NB4 (cell line): ENCODE results near the gene FLNB.
"Not testable (repeated sequence)": the region's sequence is repeated elsewhere in the genome, so short reads cannot be mapped to it uniquely, and the experiment has no call there.

Experiments
- DNase-seq: peaks from one replicate; pipeline ENCODE4 v3.0.0; 2010; ENCODE audit warnings: low read depth
- H3K4me3 ChIP-seq: one replicate; pipeline ENCODE4 v1.5.1; 2011; ENCODE audit warnings: mild to moderate bottlenecking, low read depth, low read length, moderate library complexity
- MAX ChIP-seq: IDR thresholded peaks from 2 replicates; pipeline ENCODE4 v1.6.1; 2011; ENCODE audit warnings: low read depth, low read length
- MYC ChIP-seq: IDR thresholded peaks from 2 replicates; pipeline ENCODE4 v1.6.1; 2011; ENCODE audit warnings: low read depth, low read length
- POLR2A ChIP-seq: IDR thresholded peaks from 2 replicates; pipeline ENCODE4 v1.6.1; 2011; ENCODE audit warnings: mild to moderate bottlenecking; ENCODE audit not compliant: insufficient read length; ENCODE audit errors: extremely low read depth
- TF ChIP-seq, protein P1 (sequence below): IDR thresholded peaks from one replicate; pipeline ENCODE4 v1.5.1; 2012; ENCODE audit warnings: low read depth, low read length

The FLNB gene

DNA sequence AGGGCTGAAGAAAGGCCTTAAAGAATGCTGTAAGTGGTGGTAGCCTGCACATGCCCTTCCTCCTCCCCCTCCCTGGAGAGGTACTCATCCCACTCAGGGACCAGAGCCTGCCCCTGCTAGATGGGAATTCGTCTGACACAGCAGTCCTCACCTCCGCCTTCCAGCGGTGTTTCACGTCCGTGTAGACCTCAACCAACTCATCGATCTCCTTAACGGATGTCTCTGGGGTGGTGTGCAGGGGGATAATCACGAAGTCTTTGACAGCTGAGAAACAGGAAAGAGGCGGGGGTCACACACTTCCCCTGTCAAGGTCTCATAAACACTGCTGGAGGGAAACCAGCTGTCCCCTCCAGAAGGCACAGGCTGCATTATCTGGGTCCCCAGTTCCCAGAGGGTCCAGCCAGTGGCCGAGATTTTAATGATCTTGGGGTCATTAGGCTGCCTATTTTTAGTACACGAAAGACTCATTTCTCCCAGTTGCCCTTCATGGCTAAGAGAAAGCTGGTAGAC, 192.7 kb downstream of the FLNB start:
- no peak overlapping the region for H3K4me3 ChIP-seq
- TF ChIP-seq MYC (no peak), MAX (no peak)
- TF ChIP-seq, protein P1, sequence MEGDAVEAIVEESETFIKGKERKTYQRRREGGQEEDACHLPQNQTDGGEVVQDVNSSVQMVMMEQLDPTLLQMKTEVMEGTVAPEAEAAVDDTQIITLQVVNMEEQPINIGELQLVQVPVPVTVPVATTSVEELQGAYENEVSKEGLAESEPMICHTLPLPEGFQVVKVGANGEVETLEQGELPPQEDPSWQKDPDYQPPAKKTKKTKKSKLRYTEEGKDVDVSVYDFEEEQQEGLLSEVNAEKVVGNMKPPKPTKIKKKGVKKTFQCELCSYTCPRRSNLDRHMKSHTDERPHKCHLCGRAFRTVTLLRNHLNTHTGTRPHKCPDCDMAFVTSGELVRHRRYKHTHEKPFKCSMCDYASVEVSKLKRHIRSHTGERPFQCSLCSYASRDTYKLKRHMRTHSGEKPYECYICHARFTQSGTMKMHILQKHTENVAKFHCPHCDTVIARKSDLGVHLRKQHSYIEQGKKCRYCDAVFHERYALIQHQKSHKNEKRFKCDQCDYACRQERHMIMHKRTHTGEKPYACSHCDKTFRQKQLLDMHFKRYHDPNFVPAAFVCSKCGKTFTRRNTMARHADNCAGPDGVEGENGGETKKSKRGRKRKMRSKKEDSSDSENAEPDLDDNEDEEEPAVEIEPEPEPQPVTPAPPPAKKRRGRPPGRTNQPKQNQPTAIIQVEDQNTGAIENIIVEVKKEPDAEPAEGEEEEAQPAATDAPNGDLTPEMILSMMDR, result no peak
- DNase-seq, result no peak

- H3K4me3 ChIP-seq, DNase-seq: not testable (repeated sequence)
Observed at GRCh38 chr3:58201451-58201850, 193.2 kb downstream of the FLNB start.

DNA sequence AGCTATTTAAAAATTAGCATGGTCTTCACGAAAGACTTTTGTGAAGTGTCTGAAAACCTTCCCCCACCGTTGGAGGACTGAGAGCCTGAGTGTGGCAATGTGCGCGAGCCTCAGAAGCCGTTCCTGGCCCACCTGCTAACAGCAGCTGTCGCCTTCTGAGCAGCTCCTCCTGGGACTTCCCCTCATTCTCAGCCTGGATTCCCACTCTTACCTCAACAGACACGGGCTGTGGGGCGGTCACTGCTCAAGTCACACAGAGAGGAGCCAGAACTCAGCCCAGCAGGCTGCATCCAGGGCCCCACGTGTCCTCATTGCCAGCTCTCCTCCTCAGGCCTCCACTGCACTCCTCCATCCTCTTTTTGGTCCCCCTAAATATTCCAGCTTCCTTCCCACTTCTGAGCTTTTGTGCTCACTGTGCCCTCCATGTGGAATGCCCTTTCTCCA, 194.7 kb downstream of the FLNB start:
- DNase-seq, result no peak
- TF ChIP-seq POLR2A, result no peak
- no peak for TF ChIP-seq MYC
- TF ChIP-seq MAX, result no peak
- TF ChIP-seq, protein P1, result no peak
- H3K4me3 ChIP-seq, result no peak overlapping the region

DNA sequence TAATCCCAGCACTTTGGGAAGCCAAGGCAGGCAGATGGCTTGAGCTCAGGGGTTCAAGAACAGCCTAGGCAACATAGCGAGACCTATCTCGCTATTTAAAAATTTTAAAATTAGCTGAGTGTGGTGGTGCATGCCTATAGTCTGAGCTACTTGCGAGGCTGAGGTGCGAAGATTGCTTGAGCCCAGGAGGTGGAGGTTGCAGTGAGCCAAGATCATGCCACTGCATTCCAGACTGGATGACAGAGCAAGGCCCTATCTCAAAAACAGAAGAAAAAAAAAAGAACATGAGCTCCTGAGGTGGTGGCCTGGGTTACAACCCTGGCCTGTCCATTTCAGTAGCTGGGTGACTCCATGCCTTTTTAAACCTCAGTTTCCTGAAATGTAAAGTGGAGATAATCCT, 195.3 kb downstream of the FLNB start:
- DNase-seq, result no peak
- TF ChIP-seq MYC (no peak), MAX (no peak), POLR2A (no peak)
- TF ChIP-seq, protein P1, result no peak
- no peak overlapping the region for H3K4me3 ChIP-seq

DNA sequence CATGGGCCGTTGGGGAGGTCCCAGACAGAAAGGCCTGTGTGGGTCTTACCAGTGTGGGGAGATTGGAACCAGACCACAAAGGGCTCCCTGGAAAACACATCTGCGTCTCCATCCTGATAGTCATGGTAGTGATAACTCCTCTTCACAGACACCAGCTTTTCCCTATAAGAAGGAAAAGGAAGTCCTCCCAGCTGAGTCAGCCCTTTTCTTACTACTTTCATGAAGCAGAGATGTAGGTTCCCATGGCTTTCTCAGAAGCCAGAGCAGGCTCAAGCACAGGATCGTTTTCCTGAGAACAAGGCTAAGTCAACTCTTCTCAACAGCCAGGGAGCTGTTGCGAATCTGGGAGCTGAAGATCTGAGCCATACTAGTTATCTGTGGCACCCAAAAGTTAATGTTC, 196.5 kb downstream of the FLNB start:
- TF ChIP-seq, protein P1, result no peak
- TF ChIP-seq POLR2A, result no peak
- TF ChIP-seq MAX, result no peak
- TF ChIP-seq MYC, result no peak
- no peak for DNase-seq
- H3K4me3 ChIP-seq, result no peak overlapping the region

- TF ChIP-seq, protein P1, result no peak
- TF ChIP-seq MYC, result no peak
- no peak for TF ChIP-seq MAX
- no peak for TF ChIP-seq POLR2A
- DNase-seq, result no peak
- no peak overlapping the region for H3K4me3 ChIP-seq
Observed at GRCh38 chr3:58205981-58206380, 197.8 kb downstream of the FLNB start.
